ENCODE data around the gene NEDD4.
"Not testable (repeated sequence)": the region's sequence is repeated elsewhere in the genome, so short reads cannot be mapped to it uniquely, and the experiment has no call there.

Gene NEDD4

GRCh38 chr15:55824857-55825613 lies 168.4 kb downstream of the NEDD4 start:
- TF ChIP-seq CTCF (IDR thresholded peaks at IDR 0.05; ENCODE audit: extremely low read depth, insufficient read depth, missing control alignments), result no peak
- no peak for DNase-seq (ENCODE audit: low spot score)
- in situ Hi-C loops (cut with MboI; ENCODE audit: low pct_unique_long_range_greater_than_20kb, low sequenced_read_pairs, unreplicated experiment), result no loop called here

GRCh38 chr15:55823699-55824340 lies 169.6 kb downstream of the NEDD4 start:
- in situ Hi-C loops (cut with MboI; ENCODE audit: low pct_unique_long_range_greater_than_20kb, low sequenced_read_pairs, unreplicated experiment), result no loop called here
- no peak for TF ChIP-seq CTCF (IDR thresholded peaks at IDR 0.05; ENCODE audit: extremely low read depth, insufficient read depth, missing control alignments)
- DNase-seq (ENCODE audit: low spot score), result no peak

- TF ChIP-seq CTCF (IDR thresholded peaks at IDR 0.05; ENCODE audit: extremely low read depth, insufficient read depth, missing control alignments), result no peak
- DNase-seq (ENCODE audit: low spot score), result no peak
- in situ Hi-C loops (cut with MboI; ENCODE audit: low pct_unique_long_range_greater_than_20kb, low sequenced_read_pairs, unreplicated experiment), result no loop called here
Observed at GRCh38 chr15:55823191-55823670, 170.2 kb downstream of the NEDD4 start.

- DNase-seq (ENCODE audit: low spot score); in situ Hi-C loops (cut with MboI; ENCODE audit: low pct_unique_long_range_greater_than_20kb, low sequenced_read_pairs, unreplicated experiment): not testable (repeated sequence)
Observed at GRCh38 chr15:55821740-55822139, 171.7 kb downstream of the NEDD4 start.

GRCh38 chr15:55820043-55820442 lies 173.4 kb downstream of the NEDD4 start:
- no peak for TF ChIP-seq CTCF (IDR thresholded peaks at IDR 0.05; ENCODE audit: extremely low read depth, insufficient read depth, missing control alignments)
- in situ Hi-C loops (cut with MboI; ENCODE audit: low pct_unique_long_range_greater_than_20kb, low sequenced_read_pairs, unreplicated experiment), result no loop called here
- no peak for DNase-seq (ENCODE audit: low spot score)

GRCh38 chr15:55819397-55820034 lies 173.9 kb downstream of the NEDD4 start:
- DNase-seq (ENCODE audit: low spot score), result no peak
- in situ Hi-C loops (cut with MboI; ENCODE audit: low pct_unique_long_range_greater_than_20kb, low sequenced_read_pairs, unreplicated experiment), result no loop called here
- TF ChIP-seq CTCF (IDR thresholded peaks at IDR 0.05; ENCODE audit: extremely low read depth, insufficient read depth, missing control alignments), result no peak

GRCh38 chr15:55816017-55816416 lies 177.4 kb downstream of the NEDD4 start:
- in situ Hi-C loops (cut with MboI; ENCODE audit: low pct_unique_long_range_greater_than_20kb, low sequenced_read_pairs, unreplicated experiment), result no loop called here
- DNase-seq (ENCODE audit: low spot score), result no peak
- no peak for TF ChIP-seq CTCF (IDR thresholded peaks at IDR 0.05; ENCODE audit: extremely low read depth, insufficient read depth, missing control alignments)
